Liver (tissue), 9 donors: ENCODE measurements around the gene TNFRSF6B. TPM values are rescaled to one million over a fixed set of nuclear protein-coding genes. Genes with fewer than 3 reads are reported as not detected.

ENCODE experiments used
- DNase-seq: peaks from one replicate; pipeline ENCODE4 v3.0.0-alpha.2; 2017; ENCODE audit warnings: low spot score
- H3K27ac ChIP-seq, 2 donors: one replicate each; pipeline ENCODE4 v1.7.0; 2013; ENCODE audit warnings: inconsistent platforms in 2 of 2, low read length in 2 of 2, control low read depth in 1 of 2, low read depth in 1 of 2, mild to moderate bottlenecking in 1 of 2
- H3K27me3 ChIP-seq, 4 donors: one replicate each; pipeline versions ENCODE4 v1.6.1 to v1.7.0; 2013; ENCODE audit warnings: low read length in 3 of 4, inconsistent platforms in 1 of 4, mild to moderate bottlenecking in 1 of 4, moderate library complexity in 1 of 4; ENCODE audit not compliant: control insufficient read depth in 4 of 4, insufficient read depth in 4 of 4
- H3K36me3 ChIP-seq, 4 donors: one replicate each; pipeline versions ENCODE4 v1.6.1 to v1.7.0; 2013; ENCODE audit warnings: low read length in 3 of 4, mild to moderate bottlenecking in 3 of 4, low read depth in 1 of 4, moderate library complexity in 1 of 4; ENCODE audit not compliant: control insufficient read depth in 4 of 4, insufficient read depth in 3 of 4
- H3K4me1 ChIP-seq, 4 donors: one replicate each; pipeline versions ENCODE4 v1.6.1 to v1.7.0; 2013; ENCODE audit warnings: low read length in 3 of 4, mild to moderate bottlenecking in 3 of 4, moderate library complexity in 1 of 4; ENCODE audit not compliant: control insufficient read depth in 4 of 4, insufficient read depth in 4 of 4
- H3K4me3 ChIP-seq, 3 donors: one replicate each; pipeline versions ENCODE4 v1.6.1 to v1.7.0; 2013; ENCODE audit warnings: low read length in 3 of 3, control low read depth in 1 of 3, low read depth in 1 of 3, mild to moderate bottlenecking in 1 of 3
- H3K9ac ChIP-seq, 2 donors: one replicate each; pipeline ENCODE4 v1.7.0; 2013; ENCODE audit warnings: low read length in 2 of 2, mild to moderate bottlenecking in 2 of 2, moderate library complexity in 2 of 2, control low read depth in 1 of 2, low read depth in 1 of 2
- H3K9me3 ChIP-seq, 4 donors: one replicate each; pipeline versions ENCODE4 v1.6.1 to v1.7.0; 2013; ENCODE audit warnings: low read length in 3 of 4; ENCODE audit not compliant: control insufficient read depth in 4 of 4
- EGR1 ChIP-seq, 2 donors: IDR thresholded peaks; 2 replicates each; pipeline ENCODE4 v1.6.1; 2016 to 2018; ENCODE audit warnings: antibody characterized with exemption in 2 of 2, low read depth in 2 of 2
- FOXA1 ChIP-seq: IDR thresholded peaks from 2 replicates; pipeline ENCODE4 v1.6.1; 2016; ENCODE audit warnings: antibody characterized with exemption
- FOXA2 ChIP-seq: IDR thresholded peaks from 2 replicates; pipeline ENCODE4 v1.6.1; 2016; ENCODE audit warnings: antibody characterized with exemption
- GABPA ChIP-seq, 2 donors: IDR thresholded peaks in 1 of 2; conservative IDR thresholded peaks in 1 of 2; 2 replicates each; pipeline ENCODE4 v1.6.1; 2016; ENCODE audit warnings: antibody characterized with exemption in 2 of 2, mild to moderate bottlenecking in 1 of 2, moderate library complexity in 1 of 2
- HNF4A ChIP-seq, 2 donors: conservative IDR thresholded peaks; 2 replicates each; pipeline ENCODE4 v1.6.1; 2016; ENCODE audit warnings: antibody characterized with exemption in 2 of 2, mild to moderate bottlenecking in 2 of 2
- HNF4G ChIP-seq: IDR thresholded peaks from 2 replicates; pipeline ENCODE4 v1.6.1; 2016; ENCODE audit warnings: antibody characterized with exemption
- JUND ChIP-seq, 2 donors: IDR thresholded peaks; 2 replicates each; pipeline ENCODE4 v1.6.1; 2016; ENCODE audit warnings: antibody characterized with exemption in 2 of 2
- NR2F2 ChIP-seq: IDR thresholded peaks from 2 replicates; pipeline ENCODE4 v1.6.1; 2016; ENCODE audit warnings: antibody characterized with exemption
- RAD21 ChIP-seq, 2 donors: IDR thresholded peaks; 2 replicates each; pipeline ENCODE4 v1.6.1; 2016; ENCODE audit warnings: antibody characterized with exemption in 2 of 2, mild to moderate bottlenecking in 2 of 2
- RXRA ChIP-seq, 2 donors: IDR thresholded peaks; 2 replicates each; pipeline ENCODE4 v1.6.1; 2017 to 2018; ENCODE audit warnings: antibody characterized with exemption in 2 of 2, mild to moderate bottlenecking in 1 of 2
- SP1 ChIP-seq: IDR thresholded peaks from 2 replicates; pipeline ENCODE4 v1.6.1; 2018; ENCODE audit warnings: antibody characterized with exemption, mild to moderate bottlenecking
- TAF1 ChIP-seq: conservative IDR thresholded peaks from 2 replicates; pipeline ENCODE4 v1.6.1; 2016; ENCODE audit warnings: antibody characterized with exemption, mild to moderate bottlenecking
- YY1 ChIP-seq: IDR thresholded peaks from 2 replicates; pipeline ENCODE4 v1.6.1; 2016; ENCODE audit warnings: antibody characterized with exemption, mild to moderate bottlenecking
- ZBTB33 ChIP-seq: IDR thresholded peaks from 2 replicates; pipeline ENCODE4 v1.6.1; 2016; ENCODE audit warnings: antibody characterized with exemption
- WGBS: extraction: QIAGEN DNeasy Blood & Tissue Kit; methylation state at CpG from one replicate; pipeline ENCODE4 v1.1.7; 2013; 5-methylcytosine and 5-hydroxymethylcytosine counted together
- polyA plus RNA-seq, 2 donors: library from polyadenylated mRNA; stranded (reverse) in 1 of 2; unstranded in 1 of 2; fragments of 200-250 nt in 1 of 2; fragments of >200 nt in 1 of 2; fragmentation: Nextera tagmentation in 1 of 2; extraction: Ambion mirVana in 1 of 2; gene quantifications; one replicate each; pipeline versions ENCODE4 v1.2.1 to v1.2.3, GENCODE V29; 2013 to 2015
- total RNA-seq, 2 donors: library from RNA; depleted of rRNA; stranded (reverse); fragments of >200 nt; gene quantifications; one replicate each; pipeline ENCODE4 v1.2.3, GENCODE V29; 2014
- TF ChIP-seq, protein P1 (sequence below): IDR thresholded peaks from 2 replicates; pipeline ENCODE4 v1.6.1; 2016; ENCODE audit warnings: antibody characterized with exemption
- TF ChIP-seq, protein P2 (sequence below): IDR thresholded peaks from 2 replicates; pipeline ENCODE4 v1.6.1; 2016; ENCODE audit warnings: antibody characterized with exemption
- TF ChIP-seq, protein P3 (sequence below): fragments of 150-350 bp; IDR thresholded peaks from 2 replicates; pipeline ENCODE4 v1.5.1; 2017; ENCODE audit warnings: improper control_type of control experiment, low read depth, low read length; ENCODE audit not compliant: missing input control
- TF ChIP-seq, protein P4 (sequence below): IDR thresholded peaks from 2 replicates; pipeline ENCODE4 v1.6.1; 2016; ENCODE audit warnings: antibody characterized with exemption, mild to moderate bottlenecking
- donor health status: healthy.
- donor health status: healthy.
- donor health status: healthy.
- donor health status: healthy.
- donor health status: healthy.

TNFRSF6B gene
- total RNA-seq (under 1 TPM in 1 of 2 donors, not detected in 1; 0.09 TPM), polyA plus RNA-seq (under 1 TPM in 1 of 2 donors, not detected in 1; 0.73 TPM)

GRCh38 chr20:63696628-63697356 is at the start of gene TNFRSF6B:
TNFRSF6B (plus strand) TSS chr20:63696652; CDS start chr20:63696768, 116 bp downstream.
- Histone ChIP-seq H3K9me3 (no peaks in the 10 kb centered on the region), H3K9ac (no peak within 1 kb of the TSS), H3K27ac (no peak within 1 kb of the TSS), H3K4me3 (no peak within 1 kb of the TSS), H3K4me1 (peaks cover 7 to 22% (median 13%) of the 10 kb centered on the region in 4 donors), H3K27me3 (no peaks in the 10 kb centered on the region), H3K36me3 (peaks cover 0 to 3% (median under 1%) of the 10 kb centered on the region in 4 donors)
- DNase-seq, result no peak
- TF ChIP-seq, protein P1, sequence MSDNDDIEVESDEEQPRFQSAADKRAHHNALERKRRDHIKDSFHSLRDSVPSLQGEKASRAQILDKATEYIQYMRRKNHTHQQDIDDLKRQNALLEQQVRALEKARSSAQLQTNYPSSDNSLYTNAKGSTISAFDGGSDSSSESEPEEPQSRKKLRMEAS, result no peak
- peak in 1 of 2 donors; percentile 10 for TF ChIP-seq HNF4A (conservative IDR thresholded peaks at IDR 0.05)
- WGBS, result 39% methylated on average over 52 of the region's 52 CpGs

DNA sequence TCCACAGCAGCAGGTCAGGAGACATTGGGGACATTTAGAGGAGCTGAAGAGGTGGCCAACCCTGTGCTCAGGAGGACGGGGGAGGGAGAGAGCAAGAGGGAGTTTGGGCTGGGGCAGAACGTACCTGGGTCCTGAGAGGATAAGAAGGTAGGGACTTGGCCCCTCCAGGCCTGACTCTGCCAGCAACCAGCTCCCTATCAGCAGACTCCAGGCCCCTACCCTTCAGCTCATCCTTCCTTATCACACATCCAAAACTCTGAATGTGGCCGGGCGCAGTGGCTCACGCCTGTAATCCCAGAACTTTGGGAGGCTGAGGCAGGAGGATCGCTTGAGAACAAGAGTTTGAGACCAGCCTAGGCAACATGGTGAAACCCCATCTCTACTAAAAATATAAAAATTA is 48.3 kb upstream of the TNFRSF6B start:
- H3K36me3 ChIP-seq, result no peaks in the 10 kb centered on the region
- H3K27me3 ChIP-seq, result peaks cover 0 to 4% (median 0%) of the 10 kb centered on the region in 4 donors
- WGBS, result 93% methylated on average over 6 of the region's 6 CpGs
- TF ChIP-seq HNF4A (conservative IDR thresholded peaks at IDR 0.05) (no peak), HNF4G (no peak), ZBTB33 (no peak), GABPA (IDR thresholded peaks at IDR 0.05 in 1 of 2, conservative IDR thresholded peaks at IDR 0.05 in 1 of 2) (no peak), NR2F2 (no peak), RXRA (IDR thresholded peaks at IDR 0.05) (no peak), SP1 (no peak), FOXA2 (no peak), FOXA1 (no peak), TAF1 (no peak), RAD21 (IDR thresholded peaks at IDR 0.05) (no peak), JUND (IDR thresholded peaks at IDR 0.05) (no peak), EGR1 (IDR thresholded peaks at IDR 0.05; ENCODE audit: low read depth in 2 of 2) (no peak), YY1 (no peak)
- TF ChIP-seq, protein P2, sequence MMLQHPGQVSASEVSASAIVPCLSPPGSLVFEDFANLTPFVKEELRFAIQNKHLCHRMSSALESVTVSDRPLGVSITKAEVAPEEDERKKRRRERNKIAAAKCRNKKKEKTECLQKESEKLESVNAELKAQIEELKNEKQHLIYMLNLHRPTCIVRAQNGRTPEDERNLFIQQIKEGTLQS, result no peak
- TF ChIP-seq, protein P3, sequence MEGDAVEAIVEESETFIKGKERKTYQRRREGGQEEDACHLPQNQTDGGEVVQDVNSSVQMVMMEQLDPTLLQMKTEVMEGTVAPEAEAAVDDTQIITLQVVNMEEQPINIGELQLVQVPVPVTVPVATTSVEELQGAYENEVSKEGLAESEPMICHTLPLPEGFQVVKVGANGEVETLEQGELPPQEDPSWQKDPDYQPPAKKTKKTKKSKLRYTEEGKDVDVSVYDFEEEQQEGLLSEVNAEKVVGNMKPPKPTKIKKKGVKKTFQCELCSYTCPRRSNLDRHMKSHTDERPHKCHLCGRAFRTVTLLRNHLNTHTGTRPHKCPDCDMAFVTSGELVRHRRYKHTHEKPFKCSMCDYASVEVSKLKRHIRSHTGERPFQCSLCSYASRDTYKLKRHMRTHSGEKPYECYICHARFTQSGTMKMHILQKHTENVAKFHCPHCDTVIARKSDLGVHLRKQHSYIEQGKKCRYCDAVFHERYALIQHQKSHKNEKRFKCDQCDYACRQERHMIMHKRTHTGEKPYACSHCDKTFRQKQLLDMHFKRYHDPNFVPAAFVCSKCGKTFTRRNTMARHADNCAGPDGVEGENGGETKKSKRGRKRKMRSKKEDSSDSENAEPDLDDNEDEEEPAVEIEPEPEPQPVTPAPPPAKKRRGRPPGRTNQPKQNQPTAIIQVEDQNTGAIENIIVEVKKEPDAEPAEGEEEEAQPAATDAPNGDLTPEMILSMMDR, result no peak
- TF ChIP-seq, protein P4, sequence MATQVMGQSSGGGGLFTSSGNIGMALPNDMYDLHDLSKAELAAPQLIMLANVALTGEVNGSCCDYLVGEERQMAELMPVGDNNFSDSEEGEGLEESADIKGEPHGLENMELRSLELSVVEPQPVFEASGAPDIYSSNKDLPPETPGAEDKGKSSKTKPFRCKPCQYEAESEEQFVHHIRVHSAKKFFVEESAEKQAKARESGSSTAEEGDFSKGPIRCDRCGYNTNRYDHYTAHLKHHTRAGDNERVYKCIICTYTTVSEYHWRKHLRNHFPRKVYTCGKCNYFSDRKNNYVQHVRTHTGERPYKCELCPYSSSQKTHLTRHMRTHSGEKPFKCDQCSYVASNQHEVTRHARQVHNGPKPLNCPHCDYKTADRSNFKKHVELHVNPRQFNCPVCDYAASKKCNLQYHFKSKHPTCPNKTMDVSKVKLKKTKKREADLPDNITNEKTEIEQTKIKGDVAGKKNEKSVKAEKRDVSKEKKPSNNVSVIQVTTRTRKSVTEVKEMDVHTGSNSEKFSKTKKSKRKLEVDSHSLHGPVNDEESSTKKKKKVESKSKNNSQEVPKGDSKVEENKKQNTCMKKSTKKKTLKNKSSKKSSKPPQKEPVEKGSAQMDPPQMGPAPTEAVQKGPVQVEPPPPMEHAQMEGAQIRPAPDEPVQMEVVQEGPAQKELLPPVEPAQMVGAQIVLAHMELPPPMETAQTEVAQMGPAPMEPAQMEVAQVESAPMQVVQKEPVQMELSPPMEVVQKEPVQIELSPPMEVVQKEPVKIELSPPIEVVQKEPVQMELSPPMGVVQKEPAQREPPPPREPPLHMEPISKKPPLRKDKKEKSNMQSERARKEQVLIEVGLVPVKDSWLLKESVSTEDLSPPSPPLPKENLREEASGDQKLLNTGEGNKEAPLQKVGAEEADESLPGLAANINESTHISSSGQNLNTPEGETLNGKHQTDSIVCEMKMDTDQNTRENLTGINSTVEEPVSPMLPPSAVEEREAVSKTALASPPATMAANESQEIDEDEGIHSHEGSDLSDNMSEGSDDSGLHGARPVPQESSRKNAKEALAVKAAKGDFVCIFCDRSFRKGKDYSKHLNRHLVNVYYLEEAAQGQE, result no peak
- TF ChIP-seq, protein P1, result no peak
- no peaks in the 10 kb centered on the region for H3K9me3 ChIP-seq
- no peak for DNase-seq
- H3K27ac ChIP-seq, result no peak overlapping the region
- H3K9ac ChIP-seq, result no peak overlapping the region
- peaks cover 0 to 13% (median 6%) of the 10 kb centered on the region in 4 donors for H3K4me1 ChIP-seq
- no peak overlapping the region for H3K4me3 ChIP-seq
